Astrocyte (in vitro differentiated cells and primary cell): ENCODE data around the gene NPAS3.

Experiments used
- CTCF ChIP-seq: IDR thresholded peaks from 2 replicates; pipeline ENCODE4 v1.5.1; 2011; ENCODE audit warnings: low read depth, mild to moderate bottlenecking, inconsistent platforms, low read length, moderate library complexity; ENCODE audit not compliant: insufficient read depth
- EZH2 ChIP-seq: IDR thresholded peaks from 2 replicates; pipeline ENCODE4 v1.6.1; 2012; ENCODE audit warnings: mild to moderate bottlenecking, low read length, inconsistent platforms; ENCODE audit not compliant: insufficient read depth

- TF ChIP-seq CTCF (no peak), EZH2 (no peak)
Measured at GRCh38 chr14:33586806-33587205, 648.1 kb downstream of the NPAS3 start.
